Glutamatergic neuron (in vitro differentiated cells): ENCODE measurements around the gene TRPM1. TPM values are rescaled to one million over a fixed set of nuclear protein-coding genes. Genes with fewer than 3 reads are reported as not detected.

Source experiments
- DNase-seq: peaks from one replicate; pipeline ENCODE4 v3.0.0; 2022
- H3K27ac Mint-ChIP-seq: one replicate; pipeline ENCODE4 v1.8.0; 2020; ENCODE audit warnings: mild to moderate bottlenecking, mixed read lengths, inconsistent platforms; ENCODE audit not compliant: unreplicated experiment
- H3K27me3 Mint-ChIP-seq: one replicate; pipeline ENCODE4 v1.8.0; 2020; ENCODE audit warnings: mild to moderate bottlenecking, moderate library complexity, mixed read lengths, inconsistent platforms; ENCODE audit not compliant: unreplicated experiment
- H3K36me3 Mint-ChIP-seq: one replicate; pipeline ENCODE4 v1.8.0; 2020; ENCODE audit warnings: mild to moderate bottlenecking, mixed read lengths, inconsistent platforms; ENCODE audit not compliant: unreplicated experiment
- H3K4me1 Mint-ChIP-seq: one replicate; pipeline ENCODE4 v1.8.0; 2020; ENCODE audit warnings: mild to moderate bottlenecking, low read depth, mixed read lengths, inconsistent platforms; ENCODE audit not compliant: unreplicated experiment
- H3K4me3 Mint-ChIP-seq: one replicate; pipeline ENCODE4 v1.8.0; 2020; ENCODE audit warnings: mild to moderate bottlenecking, mixed read lengths, inconsistent platforms; ENCODE audit not compliant: unreplicated experiment
- H3K9me3 Mint-ChIP-seq: one replicate; pipeline ENCODE4 v1.8.0; 2020; ENCODE audit warnings: mild to moderate bottlenecking, moderate library complexity, mixed read lengths, inconsistent platforms; ENCODE audit not compliant: unreplicated experiment
- CTCF ChIP-seq: fragments of 200-600 bp; sonication (generic); IDR thresholded peaks from one replicate; pipeline ENCODE4 v1.5.0; 2021; ENCODE audit not compliant: partially characterized antibody, unreplicated experiment
- total RNA-seq: library from RNA; stranded (reverse); fragmentation: NEBNext Ultra II Directional; extraction: Animal tissue kit (Norgen Biotek cat#: 25700); gene quantifications from one replicate; pipeline ENCODE4 v1.2.1, GENCODE V29; 2021; ENCODE audit not compliant: unreplicated experiment

The TRPM1 gene
- total RNA-seq, 1 donor from 2014 or later, result not detected

- no peak for TF ChIP-seq CTCF
- Mint-ChIP-seq H3K4me3 (no peak overlapping the region), H3K27me3 (no peaks in the 10 kb centered on the region), H3K4me1 (peaks cover 37% of the 10 kb centered on the region), H3K36me3 (peaks cover 5% of the 10 kb centered on the region), H3K9me3 (peaks cover 3% of the 10 kb centered on the region), H3K27ac (peak overlapping the region; percentile 44)
- no peak for DNase-seq
Measured at GRCh38 chr15:30962659-30963058, 138.9 kb downstream of the TRPM1 start.

- no peak for TF ChIP-seq CTCF
- H3K27ac Mint-ChIP-seq, result peak overlapping the region; percentile 73
- DNase-seq, result no peak
- H3K27me3 Mint-ChIP-seq, result no peaks in the 10 kb centered on the region
- peaks cover 3% of the 10 kb centered on the region for H3K9me3 Mint-ChIP-seq
- no peak overlapping the region for H3K4me3 Mint-ChIP-seq
- H3K4me1 Mint-ChIP-seq, result peaks cover 37% of the 10 kb centered on the region
- peaks cover 5% of the 10 kb centered on the region for H3K36me3 Mint-ChIP-seq
Measured at GRCh38 chr15:30962079-30962478, 139.4 kb downstream of the TRPM1 start.

- Mint-ChIP-seq H3K27me3 (no peaks in the 10 kb centered on the region), H3K4me1 (peaks cover 45% of the 10 kb centered on the region), H3K4me3 (no peak overlapping the region), H3K9me3 (peaks cover 3% of the 10 kb centered on the region), H3K27ac (peak overlapping the region; percentile 17), H3K36me3 (peaks cover 11% of the 10 kb centered on the region)
- no peak for TF ChIP-seq CTCF
- DNase-seq, result no peak
Measured at GRCh38 chr15:30958219-30958618, 143.3 kb downstream of the TRPM1 start.

GRCh38 chr15:30956216-30957124, 145.1 kb downstream of the TRPM1 start:
- Mint-ChIP-seq H3K27ac (peak overlapping the region; percentile 82), H3K4me3 (no peak overlapping the region), H3K4me1 (peaks cover 34% of the 10 kb centered on the region), H3K36me3 (peaks cover 11% of the 10 kb centered on the region), H3K27me3 (no peaks in the 10 kb centered on the region), H3K9me3 (peaks cover 3% of the 10 kb centered on the region)
- no peak for DNase-seq
- no peak for TF ChIP-seq CTCF

GRCh38 chr15:30954674-30955073, 146.9 kb downstream of the TRPM1 start:
- no peak for DNase-seq
- Mint-ChIP-seq H3K4me3 (no peak overlapping the region), H3K9me3 (peaks cover 1% of the 10 kb centered on the region), H3K27me3 (no peaks in the 10 kb centered on the region), H3K4me1 (peaks cover 22% of the 10 kb centered on the region), H3K36me3 (peaks cover 11% of the 10 kb centered on the region), H3K27ac (no peak overlapping the region)
- TF ChIP-seq CTCF, result no peak
